CD4-positive, alpha-beta memory T cell (primary cell): ENCODE measurements around the gene CXCL6. TPM values are rescaled to one million over a fixed set of nuclear protein-coding genes. Genes with fewer than 3 reads are reported as not detected.

Experiments
- CTCF ChIA-PET: fragments of 350-600 bp; sonication (Branson Sonifier 250); formaldehyde crosslinking; loops from one replicate; lab custom pipeline; 2021; ENCODE audit warnings: inconsistent platforms; ENCODE audit not compliant: partially characterized antibody; lab: Charles Lee
- POLR2A ChIA-PET: fragments of 350-600 bp; sonication (Branson Sonifier 250); formaldehyde crosslinking; loops from one replicate; lab custom pipeline; 2021; ENCODE audit not compliant: partially characterized antibody; lab: Charles Lee
- DNase-seq, 5 donors: peaks; one replicate each; pipeline versions ENCODE4 v3.0.0 to v3.0.0-alpha.2; 2020 to 2022; ENCODE audit warnings: mixed read lengths in 1 of 5
- H3K27ac ChIP-seq: one replicate; pipeline ENCODE4 v1.7.0; 2013; ENCODE audit warnings: low read depth, low read length
- H3K27me3 ChIP-seq: 2 replicates; pipeline ENCODE4 v1.7.0; 2013; ENCODE audit warnings: mild to moderate bottlenecking, low read length, moderate library complexity; ENCODE audit not compliant: insufficient read depth
- H3K36me3 ChIP-seq: 2 replicates; pipeline ENCODE4 v1.7.0; 2013; ENCODE audit warnings: mild to moderate bottlenecking, low read length, moderate library complexity; ENCODE audit not compliant: insufficient read depth
- H3K4me1 ChIP-seq: 2 replicates; pipeline ENCODE4 v1.7.0; 2013; ENCODE audit warnings: mild to moderate bottlenecking, low read length, moderate library complexity; ENCODE audit not compliant: insufficient read depth
- H3K4me3 ChIP-seq, 2 donors: one replicate each; pipeline ENCODE4 v1.7.0; 2013; ENCODE audit warnings: low read length in 2 of 2, mild to moderate bottlenecking in 1 of 2
- H3K9me3 ChIP-seq, 2 donors: one replicate each; pipeline ENCODE4 v1.7.0; 2013; ENCODE audit warnings: low read length in 2 of 2, control low read depth in 1 of 2; ENCODE audit not compliant: control insufficient read depth in 1 of 2
- H3K27ac Mint-ChIP-seq, 7 donors: one replicate each; pipeline ENCODE4 v1.8.0; 2020 to 2021; ENCODE audit warnings: mixed read lengths in 7 of 7, mild to moderate bottlenecking in 6 of 7, inconsistent platforms in 3 of 7, moderate library complexity in 3 of 7
- H3K27me3 Mint-ChIP-seq, 2 donors: one replicate each; pipeline ENCODE4 v1.8.0; 2020 to 2021; ENCODE audit warnings: mixed read lengths in 2 of 2
- H3K36me3 Mint-ChIP-seq, 2 donors: one replicate each; pipeline ENCODE4 v1.8.0; 2020 to 2021; ENCODE audit warnings: mixed read lengths in 2 of 2, inconsistent platforms in 1 of 2, mild to moderate bottlenecking in 1 of 2
- H3K4me1 Mint-ChIP-seq, 4 donors: one replicate each; pipeline ENCODE4 v1.8.0; 2020 to 2021; ENCODE audit warnings: mixed read lengths in 4 of 4, mild to moderate bottlenecking in 1 of 4
- H3K4me3 Mint-ChIP-seq, 8 donors: one replicate each; pipeline ENCODE4 v1.8.0; 2020 to 2021; ENCODE audit warnings: mixed read lengths in 8 of 8, mild to moderate bottlenecking in 7 of 8, moderate library complexity in 6 of 8, inconsistent platforms in 3 of 8
- H3K9me3 Mint-ChIP-seq, 8 donors: one replicate each; pipeline ENCODE4 v1.8.0; 2020 to 2021; ENCODE audit warnings: mixed read lengths in 8 of 8, mild to moderate bottlenecking in 5 of 8, inconsistent platforms in 3 of 8, moderate library complexity in 1 of 8
- intact Hi-C: fragments of 100-400 bp; cut with micrococcal nuclease; formaldehyde crosslinking; loops from one replicate; pipeline ENCODE4 v1.15.1; 2023
- polyA plus RNA-seq, 2 donors: library from polyadenylated mRNA; unstranded; fragments of 300-500 nt; fragmentation: Illumina TruSeq; gene quantifications; one replicate each; pipeline ENCODE4 v1.2.3, GENCODE V29; 2021
- total RNA-seq, 2 experiments: library from RNA; stranded (reverse); gene quantifications; one replicate each; pipeline ENCODE4 v1.2.3, GENCODE V29; 2021

Gene CXCL6
- total and polyA plus RNA-seq, 4 experiments from 2014 or later, result not detected

DNA sequence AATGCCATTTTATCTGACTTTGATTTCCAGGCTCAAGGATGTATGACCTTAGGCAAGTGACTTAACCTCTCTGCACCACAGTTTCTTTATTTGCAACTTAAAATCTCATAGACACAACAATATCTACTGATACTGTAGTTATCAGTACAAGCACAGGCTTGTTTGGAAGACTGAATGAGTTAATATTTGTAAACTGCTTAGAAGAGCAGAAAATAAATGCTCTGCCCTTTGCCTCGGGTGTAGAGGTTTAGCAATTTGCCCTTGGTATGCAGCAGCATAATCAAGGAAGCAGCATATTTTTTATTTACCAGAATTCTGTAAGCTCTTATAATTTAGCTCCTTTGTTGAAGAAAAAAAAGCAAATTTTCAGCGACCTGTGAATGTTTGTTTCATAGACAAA is 29.8 kb downstream of the CXCL6 start:
- Histone ChIP-seq H3K4me1 (no peaks in the 10 kb centered on the region), H3K9me3 (no peaks in the 10 kb centered on the region), H3K4me3 (no peak overlapping the region), H3K27ac (no peak overlapping the region), H3K27me3 (no peaks in the 10 kb centered on the region), H3K36me3 (no peaks in the 10 kb centered on the region)
- ChIA-PET POLR2A (no interaction called here), CTCF (no interaction called here)
- intact Hi-C loops, result no loop called here
- Mint-ChIP-seq H3K9me3 (peaks cover 0 to 6% (median 0%) of the 10 kb centered on the region in 8 donors), H3K27ac (no peak overlapping the region), H3K27me3 (peaks cover 6 to 10% of the 10 kb centered on the region in 2 donors), H3K36me3 (no peaks in the 10 kb centered on the region), H3K4me1 (no peaks in the 10 kb centered on the region), H3K4me3 (no peak overlapping the region)
- DNase-seq, result no peak

- H3K4me3 Mint-ChIP-seq, result no peak overlapping the region
- peaks cover 6 to 10% of the 10 kb centered on the region in 2 donors for H3K27me3 Mint-ChIP-seq
- H3K27me3 ChIP-seq, result no peaks in the 10 kb centered on the region
- H3K27ac ChIP-seq, result no peak overlapping the region
- DNase-seq, result no peak
- H3K4me1 Mint-ChIP-seq, result no peaks in the 10 kb centered on the region
- H3K36me3 ChIP-seq, result no peaks in the 10 kb centered on the region
- H3K9me3 Mint-ChIP-seq, result peaks cover 0 to 6% (median 0%) of the 10 kb centered on the region in 8 donors
- no peaks in the 10 kb centered on the region for H3K4me1 ChIP-seq
- no peaks in the 10 kb centered on the region for H3K36me3 Mint-ChIP-seq
- ChIA-PET POLR2A (no interaction called here), CTCF (no interaction called here)
- H3K4me3 ChIP-seq, result no peak overlapping the region
- no peak overlapping the region for H3K27ac Mint-ChIP-seq
- intact Hi-C loops, result no loop called here
- no peaks in the 10 kb centered on the region for H3K9me3 ChIP-seq
Measured at GRCh38 chr4:73867783-73868182, 31.3 kb downstream of the CXCL6 start.

- ChIA-PET POLR2A (no interaction called here), CTCF (no interaction called here)
- H3K27ac ChIP-seq, result no peak overlapping the region
- no peaks in the 10 kb centered on the region for H3K9me3 ChIP-seq
- Mint-ChIP-seq H3K9me3 (peaks cover 0 to 6% (median 0%) of the 10 kb centered on the region in 8 donors), H3K36me3 (no peaks in the 10 kb centered on the region), H3K27ac (no peak overlapping the region), H3K4me3 (no peak overlapping the region), H3K4me1 (no peaks in the 10 kb centered on the region), H3K27me3 (peaks cover 6 to 10% of the 10 kb centered on the region in 2 donors)
- no peaks in the 10 kb centered on the region for H3K27me3 ChIP-seq
- H3K4me1 ChIP-seq, result no peaks in the 10 kb centered on the region
- H3K4me3 ChIP-seq, result no peak overlapping the region
- no peaks in the 10 kb centered on the region for H3K36me3 ChIP-seq
- DNase-seq, result no peak
- intact Hi-C loops, result no loop called here
Measured at GRCh38 chr4:73868206-73869129, 32.0 kb downstream of the CXCL6 start.

- no peaks in the 10 kb centered on the region for H3K27me3 ChIP-seq
- H3K27ac Mint-ChIP-seq, result no peak within 1 kb of the TSS
Measured at GRCh38 chr4:73869130-73870055, 32.9 kb downstream of the CXCL6 start, which contains the start of gene CXCL1. Gene CXCL1 (plus strand): TSS chr4:73869393. CDS start chr4:73869471, 78 bp downstream.

DNA sequence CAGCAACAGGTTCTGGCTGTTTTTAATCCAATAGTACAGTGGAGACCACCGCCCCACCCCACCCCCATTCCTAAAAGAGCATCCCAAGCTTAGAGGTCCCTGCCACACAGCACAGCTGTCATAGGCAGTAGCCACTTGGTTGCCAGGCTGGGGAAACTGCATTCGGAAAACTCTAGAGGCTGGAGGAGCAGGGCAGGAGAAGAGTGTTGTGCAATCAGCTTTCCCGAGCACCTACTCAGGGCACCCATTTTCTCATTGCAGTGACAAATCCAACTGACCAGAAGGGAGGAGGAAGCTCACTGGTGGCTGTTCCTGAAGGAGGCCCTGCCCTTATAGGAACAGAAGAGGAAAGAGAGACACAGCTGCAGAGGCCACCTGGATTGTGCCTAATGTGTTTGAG is 33.8 kb downstream of the CXCL6 start:
- no peaks in the 10 kb centered on the region for H3K36me3 Mint-ChIP-seq
- Histone ChIP-seq H3K9me3 (no peaks in the 10 kb centered on the region), H3K27ac (no peak overlapping the region), H3K27me3 (no peaks in the 10 kb centered on the region), H3K4me3 (no peak overlapping the region), H3K36me3 (no peaks in the 10 kb centered on the region), H3K4me1 (no peaks in the 10 kb centered on the region)
- CTCF ChIA-PET, result no interaction called here
- POLR2A ChIA-PET, result no interaction called here
- peaks cover 0 to 5% (median 0%) of the 10 kb centered on the region in 8 donors for H3K9me3 Mint-ChIP-seq
- no peak overlapping the region for H3K4me3 Mint-ChIP-seq
- H3K27ac Mint-ChIP-seq, result no peak overlapping the region
- DNase-seq, result no peak
- no peaks in the 10 kb centered on the region for H3K4me1 Mint-ChIP-seq
- H3K27me3 Mint-ChIP-seq, result peaks cover 6 to 10% of the 10 kb centered on the region in 2 donors
- intact Hi-C loops, result no loop called here

More at GRCh38 chr4:73869130-73870055, 32.9 kb downstream of the CXCL6 start, which contains the start of gene CXCL1:
- Mint-ChIP-seq H3K4me3 (no peak within 1 kb of the TSS), H3K27me3 (peaks cover 6 to 10% of the 10 kb centered on the region in 2 donors), H3K4me1 (no peaks in the 10 kb centered on the region), H3K9me3 (peaks cover 0 to 5% (median 0%) of the 10 kb centered on the region in 8 donors), H3K36me3 (no peaks in the 10 kb centered on the region)
- POLR2A ChIA-PET, result no interaction called here
- no peak within 1 kb of the TSS for H3K27ac ChIP-seq
- no peak for DNase-seq
- intact Hi-C loops, result no loop called here
- no peaks in the 10 kb centered on the region for H3K9me3 ChIP-seq
- CTCF ChIA-PET, result no interaction called here
- no peaks in the 10 kb centered on the region for H3K4me1 ChIP-seq
- no peaks in the 10 kb centered on the region for H3K36me3 ChIP-seq
- H3K4me3 ChIP-seq, result no peak within 1 kb of the TSS

- Histone ChIP-seq H3K36me3 (no peaks in the 10 kb centered on the region), H3K27ac (no peak overlapping the region), H3K4me1 (no peaks in the 10 kb centered on the region), H3K4me3 (no peak overlapping the region), H3K27me3 (no peaks in the 10 kb centered on the region), H3K9me3 (no peaks in the 10 kb centered on the region)
- peaks cover 0 to 5% (median 0%) of the 10 kb centered on the region in 8 donors for H3K9me3 Mint-ChIP-seq
- DNase-seq, result no peak
- H3K36me3 Mint-ChIP-seq, result no peaks in the 10 kb centered on the region
- H3K4me3 Mint-ChIP-seq, result no peak overlapping the region
- ChIA-PET CTCF (no interaction called here), POLR2A (no interaction called here)
- H3K27ac Mint-ChIP-seq, result no peak overlapping the region
- peaks cover 6 to 10% of the 10 kb centered on the region in 2 donors for H3K27me3 Mint-ChIP-seq
- no peaks in the 10 kb centered on the region for H3K4me1 Mint-ChIP-seq
- intact Hi-C loops, result no loop called here
Measured at GRCh38 chr4:73870768-73871167, 34.3 kb downstream of the CXCL6 start.
